Epidermal melanocyte (primary cell): Measurements from ENCODE around the gene LTB.

Source experiments
- DNase-seq: peaks from one replicate; pipeline ENCODE4 v3.0.0; 2011; ENCODE audit warnings: low spot score; ENCODE audit not compliant: insufficient read length

Gene LTB

GRCh38 chr6:31576897-31577578 is 5.2 kb downstream of the LTB start:
- no peak for DNase-seq

DNA sequence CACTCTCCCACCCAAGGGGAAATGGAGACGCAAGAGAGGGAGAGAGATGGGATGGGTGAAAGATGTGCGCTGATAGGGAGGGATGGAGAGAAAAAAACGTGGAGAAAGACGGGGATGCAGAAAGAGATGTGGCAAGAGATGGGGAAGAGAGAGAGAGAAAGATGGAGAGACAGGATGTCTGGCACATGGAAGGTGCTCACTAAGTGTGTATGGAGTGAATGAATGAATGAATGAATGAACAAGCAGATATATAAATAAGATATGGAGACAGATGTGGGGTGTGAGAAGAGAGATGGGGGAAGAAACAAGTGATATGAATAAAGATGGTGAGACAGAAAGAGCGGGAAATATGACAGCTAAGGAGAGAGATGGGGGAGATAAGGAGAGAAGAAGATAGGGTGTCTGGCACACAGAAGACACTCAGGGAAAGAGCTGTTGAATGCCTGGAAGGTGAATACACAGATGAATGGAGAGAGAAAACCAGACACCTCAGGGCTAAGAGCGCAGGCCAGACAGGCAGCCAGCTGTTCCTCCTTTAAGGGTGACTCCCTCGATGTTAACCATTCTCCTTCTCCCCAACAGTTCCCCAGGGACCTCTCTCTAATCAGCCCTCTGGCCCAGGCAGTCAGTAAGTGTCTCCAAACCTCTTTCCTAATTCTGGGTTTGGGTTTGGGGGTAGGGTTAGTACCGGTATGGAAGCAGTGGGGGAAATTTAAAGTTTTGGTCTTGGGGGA is 6.1 kb downstream of the LTB start:
- no peak for DNase-seq

DNA sequence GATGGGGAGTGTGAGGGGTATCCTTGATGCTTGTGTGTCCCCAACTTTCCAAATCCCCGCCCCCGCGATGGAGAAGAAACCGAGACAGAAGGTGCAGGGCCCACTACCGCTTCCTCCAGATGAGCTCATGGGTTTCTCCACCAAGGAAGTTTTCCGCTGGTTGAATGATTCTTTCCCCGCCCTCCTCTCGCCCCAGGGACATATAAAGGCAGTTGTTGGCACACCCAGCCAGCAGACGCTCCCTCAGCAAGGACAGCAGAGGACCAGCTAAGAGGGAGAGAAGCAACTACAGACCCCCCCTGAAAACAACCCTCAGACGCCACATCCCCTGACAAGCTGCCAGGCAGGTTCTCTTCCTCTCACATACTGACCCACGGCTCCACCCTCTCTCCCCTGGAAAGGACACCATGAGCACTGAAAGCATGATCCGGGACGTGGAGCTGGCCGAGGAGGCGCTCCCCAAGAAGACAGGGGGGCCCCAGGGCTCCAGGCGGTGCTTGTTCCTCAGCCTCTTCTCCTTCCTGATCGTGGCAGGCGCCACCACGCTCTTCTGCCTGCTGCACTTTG is 6.8 kb downstream of the LTB start, which contains the start of gene TNF:
Gene TNF (plus strand): TSS at position 231 of the 567 bp plus-strand sequence. CDS start 177 bp downstream, at position 408.
- no peak for DNase-seq

GRCh38 chr6:31574106-31575061 is 7.8 kb downstream of the LTB start:
- DNase-seq = no peak

GRCh38 chr6:31573239-31574105 is 8.8 kb downstream of the LTB start:
- no peak for DNase-seq

DNA sequence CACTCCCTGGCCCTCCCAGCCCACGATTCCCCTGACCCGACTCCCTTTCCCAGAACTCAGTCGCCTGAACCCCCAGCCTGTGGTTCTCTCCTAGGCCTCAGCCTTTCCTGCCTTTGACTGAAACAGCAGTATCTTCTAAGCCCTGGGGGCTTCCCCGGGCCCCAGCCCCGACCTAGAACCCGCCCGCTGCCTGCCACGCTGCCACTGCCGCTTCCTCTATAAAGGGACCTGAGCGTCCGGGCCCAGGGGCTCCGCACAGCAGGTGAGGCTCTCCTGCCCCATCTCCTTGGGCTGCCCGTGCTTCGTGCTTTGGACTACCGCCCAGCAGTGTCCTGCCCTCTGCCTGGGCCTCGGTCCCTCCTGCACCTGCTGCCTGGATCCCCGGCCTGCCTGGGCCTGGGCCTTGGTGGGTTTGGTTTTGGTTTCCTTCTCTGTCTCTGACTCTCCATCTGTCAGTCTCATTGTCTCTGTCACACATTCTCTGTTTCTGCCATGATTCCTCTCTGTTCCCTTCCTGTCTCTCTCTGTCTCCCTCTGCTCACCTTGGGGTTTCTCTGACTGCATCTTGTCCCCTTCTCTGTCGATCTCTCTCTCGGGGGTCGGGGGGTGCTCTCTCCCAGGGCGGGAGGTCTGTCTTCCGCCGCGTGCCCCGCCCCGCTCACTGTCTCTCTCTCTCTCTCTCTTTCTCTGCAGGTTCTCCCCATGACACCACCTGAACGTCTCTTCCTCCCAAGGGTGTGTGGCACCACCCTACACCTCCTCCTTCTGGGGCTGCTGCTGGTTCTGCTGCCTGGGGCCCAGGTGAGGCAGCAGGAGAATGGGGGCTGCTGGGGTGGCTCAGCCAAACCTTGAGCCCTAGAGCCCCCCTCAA is 9.9 kb downstream of the LTB start, which contains the start of gene LTA:
Gene LTA (plus strand): TSS at position 249 of the 871 bp plus-strand sequence. CDS start 454 bp downstream, at position 703.
- no peak for DNase-seq

DNA sequence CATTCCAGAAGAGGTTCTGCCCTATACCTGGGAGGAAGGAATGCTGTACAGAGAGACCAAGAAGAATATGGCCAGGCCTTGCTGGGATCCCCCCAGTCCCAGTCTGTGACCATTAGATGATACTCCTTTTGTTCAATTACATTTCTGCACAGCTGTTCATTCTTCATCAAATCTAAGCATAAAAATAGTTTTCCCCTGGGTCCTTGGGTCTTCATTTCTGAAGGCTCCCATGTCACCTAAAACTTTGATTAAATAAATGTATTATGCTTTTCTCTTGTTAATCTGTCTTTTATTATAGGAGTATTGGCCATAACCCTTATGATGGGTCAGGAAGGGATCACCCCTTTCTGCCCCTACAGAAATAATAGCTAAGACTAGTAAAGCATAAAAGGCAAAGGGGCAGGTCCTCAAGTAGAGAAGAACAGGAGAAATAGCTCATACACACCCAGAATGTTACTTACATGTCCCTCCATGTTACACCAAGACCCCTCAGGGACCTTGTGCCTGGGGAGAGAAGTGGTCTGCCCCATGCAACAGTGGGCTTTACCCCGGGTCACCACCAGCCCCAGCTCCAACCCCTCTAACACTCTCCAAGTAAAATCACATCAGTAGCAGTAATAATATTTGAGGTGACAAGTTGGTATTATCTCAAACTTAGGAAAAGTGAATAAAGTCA is 12.2 kb downstream of the LTB start:
- DNase-seq = no peak

- no peak for DNase-seq
Measured at GRCh38 chr6:31568537-31568961, 13.7 kb downstream of the LTB start.

DNA sequence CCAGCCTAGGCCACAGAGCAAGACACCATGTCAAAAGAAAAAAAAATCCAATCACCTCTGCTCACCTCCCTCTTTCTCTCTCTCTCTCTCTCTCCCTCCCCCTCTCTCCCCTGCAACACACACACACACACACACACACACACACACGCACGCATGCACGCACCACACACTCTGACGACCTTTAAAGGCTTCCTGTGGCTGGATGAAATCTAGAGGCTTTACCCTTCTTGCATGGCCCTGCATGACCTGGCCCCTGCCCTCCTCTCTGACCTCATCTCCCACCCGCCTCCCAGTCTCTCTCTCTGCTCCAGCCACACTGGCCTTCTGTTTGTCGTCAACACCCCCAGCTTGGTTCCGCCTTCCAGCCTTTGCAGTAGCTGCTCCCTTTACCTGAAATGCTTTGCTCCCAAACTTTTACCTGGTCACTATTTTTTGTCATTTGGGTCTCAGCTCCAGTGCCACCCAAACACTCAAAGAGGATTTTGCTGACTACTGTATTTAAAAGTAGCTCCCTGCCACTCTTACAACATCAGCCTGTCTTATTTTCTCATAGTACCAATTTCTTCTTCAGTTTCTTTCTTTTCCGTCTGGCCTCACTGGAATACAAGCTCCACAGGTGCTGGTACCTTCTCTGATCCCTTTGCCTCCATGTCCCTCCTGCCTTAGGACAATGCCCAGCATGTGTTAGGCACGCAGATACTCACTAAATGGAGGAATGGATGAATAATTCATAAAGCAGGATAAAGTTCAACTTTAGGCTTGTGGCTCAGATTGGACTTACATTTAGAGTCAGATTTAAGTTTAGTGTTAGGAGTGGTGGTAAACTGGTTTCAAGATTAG is 14.5 kb downstream of the LTB start:
- DNase-seq = no peak

GRCh38 chr6:31560697-31561058 is 21.5 kb downstream of the LTB start:
- no peak for DNase-seq

DNA sequence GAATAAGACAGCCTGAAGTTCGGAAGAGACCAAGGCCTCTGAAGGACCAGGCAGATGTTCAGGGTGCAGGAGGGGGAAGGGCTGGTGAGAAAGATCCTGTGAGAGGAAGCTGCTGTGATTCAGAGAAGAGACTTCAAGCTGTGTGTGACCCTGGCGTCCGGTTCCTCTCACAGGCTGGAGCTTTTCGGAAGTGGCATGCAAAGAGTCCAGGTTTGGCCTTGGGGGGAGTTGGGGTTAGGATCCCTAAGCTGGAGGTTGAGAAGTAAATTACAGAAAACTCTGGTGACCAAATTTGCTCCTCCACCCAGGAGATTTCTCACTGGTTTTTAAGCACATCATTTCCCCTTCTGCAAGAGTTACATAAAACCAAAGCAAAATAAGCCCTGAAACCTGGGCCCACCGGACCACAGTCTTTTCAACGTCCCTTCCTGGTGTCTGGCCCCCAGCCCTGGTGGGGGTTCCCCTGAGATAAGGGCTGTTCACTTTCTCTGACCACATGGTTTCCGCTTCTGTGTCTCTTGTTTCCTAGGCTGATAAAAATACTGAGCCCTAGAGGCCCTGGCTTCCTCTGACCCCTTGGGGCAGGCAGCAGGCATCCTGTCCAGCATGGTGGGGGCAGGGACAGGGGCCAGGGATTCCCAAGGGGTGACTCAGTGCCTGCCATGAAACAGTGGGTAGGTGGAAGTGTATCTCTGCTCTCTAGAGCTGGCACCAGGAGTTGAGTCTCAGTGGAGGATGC is 22.1 kb downstream of the LTB start:
- no peak for DNase-seq

GRCh38 chr6:31559606-31559957 is 22.6 kb downstream of the LTB start:
- DNase-seq = no peak

DNA sequence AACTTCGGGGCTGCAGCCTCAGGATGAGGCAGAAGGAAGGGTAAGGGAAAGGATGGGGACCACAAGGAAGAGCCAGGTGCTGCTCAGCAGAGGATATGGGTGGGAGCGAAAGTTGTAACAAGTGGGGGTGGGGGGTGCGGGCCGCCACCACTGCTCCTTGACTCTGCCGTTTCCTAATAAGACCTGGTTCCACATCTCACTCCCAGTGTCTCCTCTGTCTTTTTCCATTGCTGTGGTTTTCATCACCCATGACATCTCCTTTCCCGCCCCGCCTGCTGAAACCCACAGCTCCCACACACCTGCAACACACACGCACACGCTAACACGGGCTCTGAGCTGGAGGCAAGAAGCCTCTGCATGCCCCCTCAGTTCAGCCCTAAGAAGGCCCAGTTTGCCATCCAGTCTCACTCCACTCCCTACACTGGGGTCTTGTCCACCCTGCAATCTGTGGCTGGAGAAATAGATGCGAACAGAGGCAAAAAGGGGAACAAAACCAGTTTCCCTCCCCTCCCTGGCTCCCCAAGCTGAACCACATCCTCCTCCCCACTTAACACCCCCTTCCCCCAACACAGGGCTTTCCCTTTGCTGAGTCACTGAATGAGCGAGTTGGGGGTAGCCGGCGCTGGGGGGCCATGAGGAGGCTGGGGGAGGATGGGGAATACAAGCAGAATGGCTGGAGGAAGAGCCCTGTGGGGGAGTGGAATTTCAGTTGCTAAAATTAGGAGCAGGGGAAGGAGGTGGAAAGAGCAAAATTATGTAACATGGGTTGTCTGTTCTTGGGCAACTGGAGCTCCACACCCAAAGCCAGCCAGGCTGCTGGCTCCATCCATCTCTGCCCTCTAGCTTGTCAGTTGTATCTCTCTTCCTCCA is 23.4 kb downstream of the LTB start:
- no peak for DNase-seq

- DNase-seq = no peak
Measured at GRCh38 chr6:31558318-31558625, 24.0 kb downstream of the LTB start.

DNA sequence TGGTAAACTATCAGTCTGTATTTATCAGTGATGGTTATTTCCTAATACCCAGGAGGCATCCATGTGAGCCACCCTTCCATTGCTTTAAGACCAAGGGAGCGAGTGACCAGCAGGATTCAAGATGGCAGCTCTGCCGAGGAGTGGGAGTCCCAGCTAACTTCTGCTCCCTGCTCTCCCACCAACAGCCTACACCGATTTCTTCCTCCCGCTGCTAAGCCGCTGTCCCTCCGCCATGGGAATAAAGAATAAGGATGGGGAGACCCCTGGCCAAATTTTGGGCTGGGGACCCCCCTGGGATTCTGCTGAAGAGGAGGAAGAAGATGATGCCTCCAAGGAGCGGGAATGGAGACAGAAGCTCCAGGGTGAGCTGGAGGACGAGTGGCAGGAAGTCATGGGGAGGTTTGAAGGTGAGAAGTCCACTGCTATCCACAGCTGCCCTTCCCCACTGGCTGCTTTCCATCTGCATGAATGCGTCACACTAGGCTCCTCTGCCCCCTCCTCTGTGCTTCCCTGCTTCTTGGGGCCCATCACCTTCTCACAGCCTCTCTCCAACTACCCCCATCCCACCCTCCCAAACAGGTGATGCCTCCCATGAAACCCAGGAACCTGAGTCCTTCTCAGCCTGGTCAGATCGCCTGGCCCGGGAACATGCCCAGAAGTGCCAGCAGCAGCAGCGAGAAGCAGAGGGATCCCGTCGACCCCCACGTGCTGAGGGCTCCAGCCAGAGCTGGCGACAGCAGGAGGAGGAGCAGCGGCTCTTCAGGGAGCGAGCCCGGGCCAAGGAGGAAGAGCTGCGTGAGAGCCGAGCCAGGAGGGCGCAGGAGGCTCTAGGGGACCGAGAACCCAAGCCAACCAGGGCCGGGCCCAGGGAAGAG is 24.5 kb downstream of the LTB start:
- DNase-seq = no peak

DNA sequence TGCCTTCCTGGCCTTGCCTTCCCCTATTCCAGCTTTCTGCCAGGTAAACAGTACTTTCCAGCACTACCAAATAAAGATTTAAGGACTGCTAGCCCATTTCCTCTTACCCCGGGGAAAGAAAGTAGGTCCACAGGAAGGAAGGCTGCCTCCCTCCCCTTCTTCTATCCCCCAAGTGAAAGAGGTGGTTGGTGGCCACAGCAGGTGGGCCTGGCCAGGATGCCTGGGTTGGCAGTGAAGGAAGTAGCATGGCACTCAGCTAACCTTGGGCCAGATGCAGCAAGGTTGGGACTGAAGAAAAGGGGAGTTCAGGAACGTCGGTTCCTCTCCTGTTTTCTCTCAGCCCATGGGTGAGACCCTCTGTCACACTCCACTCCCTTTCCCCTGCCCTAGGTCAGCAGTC is 25.9 kb downstream of the LTB start:
- no peak for DNase-seq
